RPMI7951 (cell line): ENCODE results near the gene UBA6. TPM values are rescaled to one million over a fixed set of nuclear protein-coding genes. Genes with fewer than 3 reads are reported as not detected.
"Not testable (repeated sequence)": the region's sequence is repeated elsewhere in the genome, so short reads cannot be mapped to it uniquely, and the experiment has no call there.

ENCODE experiments used
- DNase-seq: peaks from one replicate; pipeline ENCODE4 v3.0.0-alpha.2; 2012; ENCODE audit warnings: low read depth
- total RNA-seq: library from RNA; depleted of rRNA; stranded (reverse); fragments of >200 nt; shearing (Covaris generic); gene quantifications from 2 replicates; pipeline ENCODE4 v1.2.3, GENCODE V29; 2014

Gene UBA6
- total RNA-seq, 1 experiment from 2014 or later = 162 TPM

DNA sequence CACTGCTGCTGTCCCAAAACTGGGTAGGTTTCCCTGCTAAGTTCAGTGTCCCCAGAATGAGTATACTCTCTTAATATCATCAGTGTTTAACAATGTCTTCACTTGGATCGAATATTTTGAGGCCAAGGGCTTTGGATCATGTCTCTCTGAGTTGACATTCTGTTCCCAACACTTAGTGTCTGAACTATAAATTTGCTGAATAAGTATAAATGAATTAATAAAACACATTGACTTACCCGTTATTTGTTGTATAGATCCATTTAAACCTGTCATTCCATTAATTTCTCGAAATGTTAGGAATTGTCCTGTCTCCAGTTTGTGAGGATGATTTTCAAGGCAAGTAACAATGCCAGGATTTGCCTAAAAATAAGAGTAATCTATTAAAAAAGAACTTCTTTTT is 32.6 kb downstream of the UBA6 start:
- DNase-seq = no peak

GRCh38 chr4:67660418-67660817 is 40.5 kb downstream of the UBA6 start:
- no peak for DNase-seq

DNA sequence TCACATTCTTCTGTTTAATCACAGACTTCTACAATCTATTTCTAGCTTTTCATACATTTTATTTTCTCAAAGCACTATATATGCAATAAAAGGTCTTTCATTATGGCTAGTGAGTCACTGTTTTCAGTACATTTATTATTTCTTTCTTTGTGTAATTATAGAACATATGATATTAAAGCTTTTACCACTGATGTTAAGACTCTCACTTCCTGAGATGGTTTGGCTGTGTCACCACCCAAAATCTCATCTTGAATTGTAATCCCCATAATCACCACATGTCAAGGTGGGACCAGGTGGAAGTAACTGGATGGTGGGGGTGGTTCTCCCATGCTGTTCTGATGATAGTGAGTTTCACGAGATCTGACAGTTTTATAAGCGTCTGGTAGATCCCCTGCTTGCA is 41.9 kb downstream of the UBA6 start:
- no peak for DNase-seq

GRCh38 chr4:67658302-67658701 is 42.7 kb downstream of the UBA6 start:
- no peak for DNase-seq

GRCh38 chr4:67651536-67651935 is 49.4 kb downstream of the UBA6 start:
- DNase-seq = no peak

DNA sequence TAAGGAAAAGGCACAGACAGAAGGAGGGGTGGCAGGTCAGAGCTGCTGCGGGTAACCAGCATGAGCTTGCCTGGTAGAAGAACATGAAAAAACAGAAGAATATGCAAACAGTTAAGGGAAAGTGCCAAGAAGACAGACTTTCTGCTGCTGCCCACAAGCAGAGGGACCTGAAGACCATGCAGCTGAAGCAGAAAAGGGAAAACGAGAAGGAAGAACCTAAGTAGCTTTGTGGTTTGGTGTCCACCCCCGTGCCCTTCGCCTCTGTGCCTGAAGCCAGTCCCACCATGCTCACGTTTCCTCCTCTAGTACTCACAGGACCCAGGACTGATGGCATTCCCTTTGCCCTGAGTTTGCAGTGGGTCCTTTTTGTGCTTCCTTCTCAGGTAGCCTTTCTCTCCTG is 62.8 kb downstream of the UBA6 start:
- DNase-seq = no peak

GRCh38 chr4:67636978-67637377 is 64.0 kb downstream of the UBA6 start:
- DNase-seq = not testable (repeated sequence)

- DNase-seq = no peak
These were observed 65.6 kb downstream of the UBA6 start for GRCh38 chr4:67635331-67635730.

GRCh38 chr4:67634741-67635140 is 66.2 kb downstream of the UBA6 start:
- no peak for DNase-seq

- DNase-seq = no peak
These were observed 68.5 kb downstream of the UBA6 start for GRCh38 chr4:67632492-67632891.

- DNase-seq = no peak
These were observed 76.0 kb downstream of the UBA6 start for GRCh38 chr4:67624939-67625338.

GRCh38 chr4:67616478-67616877 is 84.5 kb downstream of the UBA6 start:
- no peak for DNase-seq

DNA sequence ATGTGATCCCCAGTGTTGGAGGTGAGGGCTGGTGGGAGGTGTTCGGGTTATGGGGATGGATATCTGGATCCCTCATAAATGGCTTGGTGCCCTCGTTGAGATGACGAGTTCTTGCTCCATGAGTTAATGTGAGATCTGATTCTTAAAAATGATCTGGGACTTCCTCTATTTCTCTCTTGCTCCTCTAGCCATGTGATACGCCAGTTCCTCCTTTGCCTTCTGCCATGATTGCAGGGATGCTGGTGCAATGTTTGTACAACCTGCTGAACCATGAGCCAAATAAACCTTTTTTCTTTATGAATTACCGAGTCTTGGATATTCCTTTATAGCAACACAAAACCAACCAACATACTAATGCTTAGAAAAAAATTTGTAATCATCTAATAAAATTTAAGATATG is 85.8 kb downstream of the UBA6 start:
- DNase-seq = no peak

GRCh38 chr4:67614186-67614585 is 86.8 kb downstream of the UBA6 start:
- no peak for DNase-seq

- no peak for DNase-seq
These were observed 92.9 kb downstream of the UBA6 start for GRCh38 chr4:67608027-67608426.

GRCh38 chr4:67604749-67605148 is 96.2 kb downstream of the UBA6 start:
- no peak for DNase-seq

DNA sequence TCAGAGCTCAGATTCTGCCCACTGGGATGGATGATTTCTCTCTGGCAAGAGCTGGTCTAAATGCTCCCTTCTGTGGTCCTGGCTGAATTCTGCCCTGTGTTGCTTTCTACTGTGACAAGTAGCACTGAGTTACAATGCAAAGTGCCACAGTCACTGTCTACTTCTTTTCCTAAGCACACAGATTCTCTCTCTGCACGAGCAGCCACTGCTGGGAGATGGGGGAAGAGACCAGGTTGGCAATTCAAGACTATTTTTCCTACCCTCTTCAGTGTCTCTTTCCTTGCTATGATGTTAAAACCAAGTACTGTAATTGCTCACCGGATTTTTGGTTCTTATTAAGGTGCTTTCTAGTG is 97.0 kb downstream of the UBA6 start:
- no peak for DNase-seq

- no peak for DNase-seq
These were observed 97.5 kb downstream of the UBA6 start for GRCh38 chr4:67603310-67604028.

DNA sequence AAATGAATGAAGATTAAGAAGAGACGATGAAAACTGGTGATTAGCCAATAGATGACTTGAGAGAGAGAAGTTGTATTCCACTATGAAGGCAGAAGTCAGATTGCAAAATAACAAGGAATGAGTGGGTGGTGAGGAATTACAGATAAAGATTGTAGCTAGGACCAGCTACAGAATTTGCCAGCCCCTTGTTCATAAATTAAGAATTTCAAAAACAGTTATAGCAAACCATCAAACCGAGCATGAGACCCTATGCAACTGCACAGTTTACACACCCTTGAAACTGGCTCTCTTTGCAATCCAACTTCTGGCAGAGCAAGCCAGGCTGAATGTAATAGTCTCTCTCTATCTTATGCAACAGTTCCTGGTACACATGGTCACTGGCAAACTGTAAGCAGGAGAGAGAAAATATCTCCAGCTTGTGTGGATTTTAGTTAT is 107.2 kb downstream of the UBA6 start:
- DNase-seq = no peak

GRCh38 chr4:67587156-67587555 is 113.8 kb downstream of the UBA6 start:
- no peak for DNase-seq

DNA sequence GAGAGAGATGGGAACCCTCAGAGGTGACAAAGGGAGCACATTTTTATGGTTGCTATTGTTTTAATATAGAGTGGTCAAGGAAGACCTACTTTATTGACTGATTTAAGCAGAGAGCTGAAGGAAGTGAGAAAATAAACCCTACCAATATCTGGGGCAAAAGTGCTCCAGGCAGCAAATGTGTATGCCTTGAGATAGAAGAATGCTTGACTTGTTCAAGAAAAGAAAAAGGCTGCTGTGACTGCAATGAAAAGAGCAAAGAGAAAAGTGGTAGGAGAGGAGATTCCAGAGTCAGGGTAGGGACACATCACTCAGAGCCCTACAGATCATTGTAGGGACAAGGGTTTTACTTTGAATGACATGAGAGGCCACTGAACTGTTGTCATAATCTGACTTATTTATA is 116.5 kb downstream of the UBA6 start:
- peak; percentile 4 for DNase-seq

- DNase-seq = no peak
These were observed 119.0 kb downstream of the UBA6 start for GRCh38 chr4:67581913-67582312.

DNA sequence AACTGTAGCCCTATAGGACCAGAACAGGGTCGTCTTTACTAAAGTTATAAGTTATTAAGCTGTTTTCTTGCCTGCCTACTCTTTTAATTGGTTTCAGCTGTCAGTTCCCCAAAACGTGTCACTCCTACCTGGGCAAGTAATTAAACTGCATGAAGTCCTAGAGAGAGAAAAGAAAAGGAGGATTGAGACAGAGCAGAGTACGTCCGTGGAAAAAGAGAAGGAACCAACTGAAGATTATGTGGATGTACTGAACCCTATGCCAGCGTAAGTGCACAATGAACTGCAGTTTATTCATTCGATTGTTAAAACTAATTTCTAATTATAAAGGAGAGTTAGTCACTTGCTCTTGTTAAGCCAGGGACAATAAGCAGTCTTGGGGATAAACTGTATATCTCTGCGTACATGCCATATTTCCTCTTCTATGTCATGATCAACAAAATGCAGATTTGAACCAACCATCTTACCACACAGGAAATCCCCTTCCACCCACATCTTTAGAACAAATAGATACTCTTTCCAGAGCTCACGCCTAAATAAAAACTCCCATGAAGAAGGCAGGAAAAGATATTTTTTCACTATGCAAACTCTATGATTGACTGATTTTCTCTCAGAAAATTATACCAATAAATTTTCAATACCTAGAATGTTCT is 119.6 kb downstream of the UBA6 start:
- DNase-seq = no peak

GRCh38 chr4:67580577-67580976 is 120.4 kb downstream of the UBA6 start:
- DNase-seq = no peak
